ENCODE data around the gene DHCR24.

DNA sequence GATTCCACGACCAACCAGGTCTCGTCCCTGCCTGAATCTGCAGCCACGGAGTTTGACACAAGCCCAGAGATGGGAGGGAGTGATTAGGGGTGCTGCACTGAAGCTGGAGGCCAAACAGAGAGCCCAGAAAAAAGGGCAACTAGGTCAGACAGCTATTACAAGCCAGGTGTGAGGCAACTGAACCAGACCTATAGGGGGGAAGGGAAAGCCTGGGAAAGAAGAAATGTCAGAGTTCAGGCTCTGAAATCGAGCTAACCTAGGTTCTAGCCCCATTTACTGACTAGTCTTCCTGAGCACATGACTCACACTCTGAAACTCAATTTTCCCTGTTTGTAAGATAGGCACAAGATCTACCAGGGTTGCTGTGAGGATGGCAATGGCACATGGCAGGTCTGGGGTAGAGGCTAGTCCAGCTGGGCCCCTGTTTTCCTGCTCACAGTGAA is 1.7 kb downstream of the DHCR24 start:
- TF ChIP-seq, protein P1, sequence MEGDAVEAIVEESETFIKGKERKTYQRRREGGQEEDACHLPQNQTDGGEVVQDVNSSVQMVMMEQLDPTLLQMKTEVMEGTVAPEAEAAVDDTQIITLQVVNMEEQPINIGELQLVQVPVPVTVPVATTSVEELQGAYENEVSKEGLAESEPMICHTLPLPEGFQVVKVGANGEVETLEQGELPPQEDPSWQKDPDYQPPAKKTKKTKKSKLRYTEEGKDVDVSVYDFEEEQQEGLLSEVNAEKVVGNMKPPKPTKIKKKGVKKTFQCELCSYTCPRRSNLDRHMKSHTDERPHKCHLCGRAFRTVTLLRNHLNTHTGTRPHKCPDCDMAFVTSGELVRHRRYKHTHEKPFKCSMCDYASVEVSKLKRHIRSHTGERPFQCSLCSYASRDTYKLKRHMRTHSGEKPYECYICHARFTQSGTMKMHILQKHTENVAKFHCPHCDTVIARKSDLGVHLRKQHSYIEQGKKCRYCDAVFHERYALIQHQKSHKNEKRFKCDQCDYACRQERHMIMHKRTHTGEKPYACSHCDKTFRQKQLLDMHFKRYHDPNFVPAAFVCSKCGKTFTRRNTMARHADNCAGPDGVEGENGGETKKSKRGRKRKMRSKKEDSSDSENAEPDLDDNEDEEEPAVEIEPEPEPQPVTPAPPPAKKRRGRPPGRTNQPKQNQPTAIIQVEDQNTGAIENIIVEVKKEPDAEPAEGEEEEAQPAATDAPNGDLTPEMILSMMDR (conservative IDR thresholded peaks at IDR 0.05 in 1 of 2, IDR thresholded peaks at IDR 0.05 in 1 of 2; ENCODE audit: extremely low read depth in 1 of 2, insufficient read depth in 1 of 2, low read depth in 1 of 2, low read length in 2 of 2), result no peak
- no peak for TF ChIP-seq EZH2 (IDR thresholded peaks at IDR 0.05; ENCODE audit: borderline replicate concordance, low read length)

Measured in mammary epithelial cell (primary cell).